HL-60 (cell line): ENCODE data around the gene ACTN4.

Experiments used
- POLR2AphosphoS5 ChIP-seq: IDR thresholded peaks from 2 replicates; pipeline ENCODE4 v1.6.1; 2012; ENCODE audit warnings: low read depth
- TF ChIP-seq, protein P1 (sequence below): IDR thresholded peaks from one replicate; pipeline ENCODE4 v1.5.1; 2011; ENCODE audit warnings: low read length, control low read depth, inconsistent platforms; ENCODE audit not compliant: insufficient read depth
- TF ChIP-seq, protein P2 (sequence below): IDR thresholded peaks from 2 replicates; pipeline ENCODE4 v1.6.1; 2012; ENCODE audit warnings: low read depth; ENCODE audit not compliant: insufficient replicate concordance

DNA sequence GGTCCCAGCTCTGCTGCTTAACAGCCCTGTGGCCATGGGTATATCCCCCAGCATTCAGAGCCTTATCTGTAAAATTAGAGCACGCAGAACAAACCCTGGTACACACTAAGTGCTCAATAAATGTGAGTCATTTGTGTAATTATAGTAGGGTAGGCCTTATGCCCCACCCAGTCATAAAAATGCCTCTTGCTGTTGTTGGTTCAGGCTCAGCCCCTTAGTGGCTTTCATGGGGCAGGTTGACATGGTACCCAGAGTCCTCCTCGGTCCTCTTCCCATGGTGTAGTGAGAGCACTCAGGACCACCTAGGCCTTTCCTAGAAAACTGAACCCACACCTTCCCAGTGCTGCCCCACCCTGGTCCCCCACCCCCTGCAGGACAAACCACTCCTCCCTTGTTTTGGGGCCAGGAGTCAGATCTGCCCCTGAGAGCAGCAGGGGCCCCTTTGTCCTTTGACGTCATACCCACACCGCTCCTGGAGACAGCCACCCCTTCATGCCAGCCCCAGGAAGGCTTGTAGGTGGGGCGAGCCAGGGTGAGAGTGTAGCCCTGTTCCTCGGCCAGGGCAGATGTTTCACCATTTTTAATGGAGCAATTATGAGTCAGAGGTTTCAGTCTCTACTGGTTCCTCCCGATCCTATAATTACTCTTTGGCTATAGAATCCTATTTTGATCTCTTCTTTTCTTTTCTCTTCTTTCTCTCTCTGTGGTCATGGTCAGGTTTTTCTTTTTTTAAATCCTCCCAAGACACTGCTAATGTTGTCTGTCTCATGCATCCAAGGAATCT lies 36.8 kb downstream of the ACTN4 start:
- TF ChIP-seq, protein P1, sequence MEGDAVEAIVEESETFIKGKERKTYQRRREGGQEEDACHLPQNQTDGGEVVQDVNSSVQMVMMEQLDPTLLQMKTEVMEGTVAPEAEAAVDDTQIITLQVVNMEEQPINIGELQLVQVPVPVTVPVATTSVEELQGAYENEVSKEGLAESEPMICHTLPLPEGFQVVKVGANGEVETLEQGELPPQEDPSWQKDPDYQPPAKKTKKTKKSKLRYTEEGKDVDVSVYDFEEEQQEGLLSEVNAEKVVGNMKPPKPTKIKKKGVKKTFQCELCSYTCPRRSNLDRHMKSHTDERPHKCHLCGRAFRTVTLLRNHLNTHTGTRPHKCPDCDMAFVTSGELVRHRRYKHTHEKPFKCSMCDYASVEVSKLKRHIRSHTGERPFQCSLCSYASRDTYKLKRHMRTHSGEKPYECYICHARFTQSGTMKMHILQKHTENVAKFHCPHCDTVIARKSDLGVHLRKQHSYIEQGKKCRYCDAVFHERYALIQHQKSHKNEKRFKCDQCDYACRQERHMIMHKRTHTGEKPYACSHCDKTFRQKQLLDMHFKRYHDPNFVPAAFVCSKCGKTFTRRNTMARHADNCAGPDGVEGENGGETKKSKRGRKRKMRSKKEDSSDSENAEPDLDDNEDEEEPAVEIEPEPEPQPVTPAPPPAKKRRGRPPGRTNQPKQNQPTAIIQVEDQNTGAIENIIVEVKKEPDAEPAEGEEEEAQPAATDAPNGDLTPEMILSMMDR: no peak
- no peak for TF ChIP-seq POLR2AphosphoS5
- TF ChIP-seq, protein P2, sequence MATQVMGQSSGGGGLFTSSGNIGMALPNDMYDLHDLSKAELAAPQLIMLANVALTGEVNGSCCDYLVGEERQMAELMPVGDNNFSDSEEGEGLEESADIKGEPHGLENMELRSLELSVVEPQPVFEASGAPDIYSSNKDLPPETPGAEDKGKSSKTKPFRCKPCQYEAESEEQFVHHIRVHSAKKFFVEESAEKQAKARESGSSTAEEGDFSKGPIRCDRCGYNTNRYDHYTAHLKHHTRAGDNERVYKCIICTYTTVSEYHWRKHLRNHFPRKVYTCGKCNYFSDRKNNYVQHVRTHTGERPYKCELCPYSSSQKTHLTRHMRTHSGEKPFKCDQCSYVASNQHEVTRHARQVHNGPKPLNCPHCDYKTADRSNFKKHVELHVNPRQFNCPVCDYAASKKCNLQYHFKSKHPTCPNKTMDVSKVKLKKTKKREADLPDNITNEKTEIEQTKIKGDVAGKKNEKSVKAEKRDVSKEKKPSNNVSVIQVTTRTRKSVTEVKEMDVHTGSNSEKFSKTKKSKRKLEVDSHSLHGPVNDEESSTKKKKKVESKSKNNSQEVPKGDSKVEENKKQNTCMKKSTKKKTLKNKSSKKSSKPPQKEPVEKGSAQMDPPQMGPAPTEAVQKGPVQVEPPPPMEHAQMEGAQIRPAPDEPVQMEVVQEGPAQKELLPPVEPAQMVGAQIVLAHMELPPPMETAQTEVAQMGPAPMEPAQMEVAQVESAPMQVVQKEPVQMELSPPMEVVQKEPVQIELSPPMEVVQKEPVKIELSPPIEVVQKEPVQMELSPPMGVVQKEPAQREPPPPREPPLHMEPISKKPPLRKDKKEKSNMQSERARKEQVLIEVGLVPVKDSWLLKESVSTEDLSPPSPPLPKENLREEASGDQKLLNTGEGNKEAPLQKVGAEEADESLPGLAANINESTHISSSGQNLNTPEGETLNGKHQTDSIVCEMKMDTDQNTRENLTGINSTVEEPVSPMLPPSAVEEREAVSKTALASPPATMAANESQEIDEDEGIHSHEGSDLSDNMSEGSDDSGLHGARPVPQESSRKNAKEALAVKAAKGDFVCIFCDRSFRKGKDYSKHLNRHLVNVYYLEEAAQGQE: no peak
